ENCODE data around the gene MBLAC1.
"Not testable (repeated sequence)": the region's sequence is repeated elsewhere in the genome, so short reads cannot be mapped to it uniquely, and the experiment has no call there.

The MBLAC1 gene

DNA sequence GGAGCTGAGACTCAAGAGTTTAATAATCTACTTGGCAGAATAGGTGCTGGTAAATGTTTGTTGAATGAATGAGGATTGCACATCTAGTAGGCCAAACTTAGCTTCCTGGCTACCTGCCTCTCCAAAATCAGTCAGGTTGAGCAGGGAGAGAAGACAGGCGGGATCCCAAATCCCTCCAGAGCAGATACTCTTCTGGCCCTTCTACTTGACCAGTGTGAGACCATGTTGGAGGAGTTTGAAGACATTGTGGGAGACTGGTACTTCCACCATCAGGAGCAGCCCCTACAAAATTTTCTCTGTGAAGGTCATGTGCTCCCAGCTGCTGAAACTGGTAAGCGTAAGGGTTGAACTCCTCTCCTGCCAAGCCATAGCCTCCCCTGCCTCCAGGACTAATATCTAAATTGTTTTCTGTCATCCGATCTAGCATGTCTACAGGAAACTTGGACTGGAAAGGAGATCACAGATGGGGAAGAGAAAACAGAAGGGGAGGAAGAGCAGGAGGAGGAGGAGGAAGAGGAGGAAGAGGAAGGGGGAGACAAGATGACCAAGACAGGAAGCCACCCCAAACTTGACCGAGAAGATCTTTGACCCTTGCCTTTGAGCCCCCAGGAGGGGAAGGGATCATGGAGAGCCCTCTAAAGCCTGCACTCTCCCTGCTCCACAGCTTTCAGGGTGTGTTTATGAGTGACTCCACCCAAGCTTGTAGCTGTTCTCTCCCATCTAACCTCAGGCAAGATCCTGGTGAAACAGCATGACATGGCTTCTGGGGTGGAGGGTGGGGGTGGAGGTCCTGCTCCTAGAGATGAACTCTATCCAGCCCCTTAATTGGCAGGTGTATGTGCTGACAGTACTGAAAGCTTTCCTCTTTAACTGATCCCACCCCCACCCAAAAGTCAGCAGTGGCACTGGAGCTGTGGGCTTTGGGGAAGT, 2.2 kb upstream of the MBLAC1 start:
- Mint-ChIP-seq H3K36me3 (ENCODE audit: low read depth) (peaks cover 10% of the 10 kb centered on the region), H3K4me1 (ENCODE audit: low read depth) (peaks cover 27% of the 10 kb centered on the region), H3K27me3 (ENCODE audit: low read depth) (no peaks in the 10 kb centered on the region), H3K27ac (peak overlapping the region; percentile 19), H3K4me3 (peak overlapping the region; percentile 9), H3K9me3 (no peaks in the 10 kb centered on the region)

DNA sequence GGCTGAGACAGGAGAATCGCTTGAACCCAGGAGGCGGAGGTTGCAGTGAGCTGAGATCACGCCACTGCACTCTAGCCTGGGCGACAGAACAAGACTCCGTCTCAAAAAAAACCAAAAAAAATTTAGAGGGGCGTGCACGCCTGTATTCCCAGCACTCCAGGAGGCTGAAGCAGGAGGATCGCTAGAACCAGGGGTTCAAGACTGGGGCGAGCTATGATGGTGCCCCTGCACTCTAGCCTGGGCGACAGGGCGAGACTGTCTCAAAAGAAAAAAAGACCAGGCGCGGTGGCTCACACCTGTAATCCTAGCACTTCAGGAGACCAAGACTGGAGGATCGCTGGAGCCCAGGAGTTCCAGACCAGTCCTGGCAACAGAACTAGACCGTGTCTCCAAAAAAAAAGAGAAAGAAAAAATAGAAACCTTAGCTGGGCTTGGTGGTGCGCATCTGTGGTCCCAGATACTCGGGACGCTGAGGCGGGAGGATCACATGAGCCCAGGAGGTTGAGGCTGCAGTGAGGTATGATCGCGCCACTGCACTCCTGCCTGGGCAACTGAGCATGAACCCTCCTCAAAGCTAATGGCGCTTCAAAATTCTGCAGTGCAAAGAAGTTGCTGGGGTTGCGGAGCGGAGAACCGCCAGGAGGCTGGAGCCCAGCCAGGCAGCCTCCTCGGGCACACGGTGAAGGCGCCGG, 382 bp upstream of the MBLAC1 start:
- Mint-ChIP-seq H3K9me3 (no peaks in the 10 kb centered on the region), H3K4me3 (peak overlapping the region; percentile 100), H3K27me3 (ENCODE audit: low read depth) (no peaks in the 10 kb centered on the region), H3K27ac (peak overlapping the region; percentile 100), H3K36me3 (ENCODE audit: low read depth) (peaks cover 10% of the 10 kb centered on the region), H3K4me1 (ENCODE audit: low read depth) (peaks cover 25% of the 10 kb centered on the region)

DNA sequence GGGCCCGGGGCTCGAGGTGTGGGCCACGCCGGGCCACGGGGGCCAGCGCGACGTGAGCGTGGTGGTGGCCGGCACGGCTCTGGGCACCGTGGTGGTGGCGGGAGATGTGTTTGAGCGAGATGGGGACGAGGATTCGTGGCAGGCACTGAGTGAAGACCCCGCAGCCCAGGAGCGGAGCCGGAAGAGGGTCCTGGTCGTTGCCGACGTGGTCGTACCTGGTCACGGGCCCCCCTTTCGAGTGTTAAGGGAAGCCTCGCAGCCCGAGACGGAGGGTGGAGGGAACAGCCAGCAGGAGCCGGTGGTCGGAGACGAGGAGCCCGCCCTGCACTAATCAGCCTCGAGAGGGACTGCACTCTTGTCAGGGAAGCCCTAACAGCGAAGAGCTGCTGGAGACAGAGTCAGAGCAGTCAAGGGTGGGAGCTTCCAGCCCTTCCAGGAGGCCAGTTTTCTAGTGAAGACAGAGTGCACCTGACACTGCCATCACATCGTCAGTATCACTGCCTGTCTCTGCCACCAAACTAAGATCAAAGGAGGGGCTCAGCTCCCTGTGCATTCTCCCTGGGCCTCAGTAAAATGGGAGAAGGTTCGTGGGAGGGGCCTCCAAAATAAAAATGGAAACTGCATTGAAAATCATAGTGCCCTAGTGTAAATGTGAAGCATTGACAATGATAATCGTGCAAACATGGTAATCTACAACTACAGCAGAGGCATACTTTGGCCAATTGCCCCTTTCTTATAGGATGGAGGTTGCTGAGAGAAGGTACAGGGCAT, 1.3 kb downstream of the MBLAC1 start:
- H3K9me3 Mint-ChIP-seq = no peaks in the 10 kb centered on the region
- H3K4me3 Mint-ChIP-seq = peak overlapping the region; percentile 100
- H3K27me3 Mint-ChIP-seq (ENCODE audit: low read depth) = no peaks in the 10 kb centered on the region
- peaks cover 6% of the 10 kb centered on the region for H3K36me3 Mint-ChIP-seq (ENCODE audit: low read depth)
- H3K4me1 Mint-ChIP-seq (ENCODE audit: low read depth) = peaks cover 31% of the 10 kb centered on the region
- H3K27ac Mint-ChIP-seq = peak overlapping the region; percentile 63

DNA sequence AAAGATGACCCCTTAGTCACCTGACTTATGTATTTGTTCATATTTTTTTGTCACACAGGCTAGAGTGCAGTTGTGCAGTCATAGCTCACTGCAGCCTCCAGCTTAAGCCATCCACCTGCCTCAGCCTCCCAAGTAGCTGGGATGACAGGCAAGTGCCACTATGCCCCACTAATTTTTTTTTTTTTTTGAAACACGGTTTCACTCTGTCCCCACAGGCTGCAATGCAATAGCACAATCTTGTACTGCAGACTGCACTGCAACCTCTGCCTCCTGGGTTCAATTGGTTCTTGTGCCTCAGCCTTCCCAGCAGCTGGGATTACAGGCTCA, 1.8 kb downstream of the MBLAC1 start:
- H3K27ac Mint-ChIP-seq = peak overlapping the region; percentile 63
- peaks cover 31% of the 10 kb centered on the region for H3K4me1 Mint-ChIP-seq (ENCODE audit: low read depth)
- no peaks in the 10 kb centered on the region for H3K9me3 Mint-ChIP-seq
- no peaks in the 10 kb centered on the region for H3K27me3 Mint-ChIP-seq (ENCODE audit: low read depth)
- H3K4me3 Mint-ChIP-seq = peak overlapping the region; percentile 100
- peaks cover 5% of the 10 kb centered on the region for H3K36me3 Mint-ChIP-seq (ENCODE audit: low read depth)

DNA sequence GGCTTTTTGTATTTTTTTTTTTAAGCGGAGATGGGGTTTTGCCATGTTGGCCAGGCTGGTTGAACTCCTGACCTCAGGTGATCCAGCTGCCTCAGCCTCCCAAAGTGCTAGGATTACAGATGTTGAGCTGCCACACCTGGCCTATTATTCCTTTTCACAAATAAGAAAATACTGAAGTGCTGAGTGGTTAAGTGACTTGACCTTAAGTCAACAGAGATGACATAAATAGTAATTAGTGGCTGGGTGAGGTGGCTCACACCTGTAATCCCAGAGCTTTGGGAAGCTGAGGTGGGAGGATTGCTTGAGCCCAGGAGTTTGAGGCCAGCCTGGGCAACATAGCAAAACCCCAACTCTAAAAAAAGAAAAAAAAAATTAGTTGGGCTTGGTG, 3.4 kb downstream of the MBLAC1 start:
- H3K4me3 Mint-ChIP-seq; H3K27me3 Mint-ChIP-seq (ENCODE audit: low read depth); H3K9me3 Mint-ChIP-seq: not testable (repeated sequence)

DNA sequence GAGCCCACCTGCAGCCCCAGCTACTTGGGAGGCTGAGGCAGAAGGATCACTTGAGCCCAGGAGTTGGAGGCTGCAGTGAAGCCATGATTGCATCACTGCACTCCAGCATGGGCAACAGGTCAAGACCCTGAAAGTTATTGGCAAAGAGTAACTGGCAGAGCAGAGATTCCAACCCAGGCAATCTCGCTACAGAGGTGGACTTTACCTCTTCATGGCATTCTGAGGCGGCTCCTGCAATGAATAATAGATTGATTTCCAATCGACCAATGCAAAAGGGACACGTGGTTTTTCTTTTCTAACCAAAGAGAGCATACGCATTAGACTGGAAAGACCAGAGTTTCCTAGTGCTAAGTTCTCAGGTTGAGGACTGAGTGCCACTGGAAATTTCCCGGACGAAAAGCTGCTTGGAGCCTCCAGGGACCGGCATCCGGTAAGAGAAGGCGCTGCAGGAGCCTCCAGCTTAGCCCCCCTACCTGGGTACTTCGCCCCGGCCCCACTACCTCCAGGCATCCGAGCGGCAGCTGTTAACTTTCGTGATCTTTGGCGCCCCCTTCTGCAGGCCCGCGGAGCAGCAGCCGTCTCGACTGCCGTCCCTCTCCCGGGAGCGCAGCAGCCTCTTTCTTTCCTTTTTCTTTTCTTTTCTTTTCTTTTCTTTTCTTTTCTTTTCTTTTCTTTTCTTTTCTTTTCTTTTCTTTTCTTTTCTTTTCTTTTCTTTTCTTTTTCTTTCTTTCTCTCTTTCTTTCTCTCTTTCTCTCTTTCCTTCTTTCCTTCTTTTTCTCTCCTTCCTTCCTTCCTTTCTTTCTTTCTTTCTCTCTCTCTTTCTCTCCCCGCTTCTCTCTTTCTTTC, 4.1 kb downstream of the MBLAC1 start:
- no peaks in the 10 kb centered on the region for H3K27me3 Mint-ChIP-seq (ENCODE audit: low read depth)
- H3K27ac Mint-ChIP-seq = peak overlapping the region; percentile 52
- peaks cover 18% of the 10 kb centered on the region for H3K4me1 Mint-ChIP-seq (ENCODE audit: low read depth)
- H3K4me3 Mint-ChIP-seq = peak overlapping the region; percentile 56
- H3K9me3 Mint-ChIP-seq = no peaks in the 10 kb centered on the region
- no peaks in the 10 kb centered on the region for H3K36me3 Mint-ChIP-seq (ENCODE audit: low read depth)

More for the DNA sequence above, 3.4 kb downstream of the MBLAC1 start:
- H3K36me3 Mint-ChIP-seq (ENCODE audit: low read depth); H3K27ac Mint-ChIP-seq: not testable (repeated sequence)
- H3K4me1 Mint-ChIP-seq (ENCODE audit: low read depth) = peaks cover 21% of the 10 kb centered on the region

DNA sequence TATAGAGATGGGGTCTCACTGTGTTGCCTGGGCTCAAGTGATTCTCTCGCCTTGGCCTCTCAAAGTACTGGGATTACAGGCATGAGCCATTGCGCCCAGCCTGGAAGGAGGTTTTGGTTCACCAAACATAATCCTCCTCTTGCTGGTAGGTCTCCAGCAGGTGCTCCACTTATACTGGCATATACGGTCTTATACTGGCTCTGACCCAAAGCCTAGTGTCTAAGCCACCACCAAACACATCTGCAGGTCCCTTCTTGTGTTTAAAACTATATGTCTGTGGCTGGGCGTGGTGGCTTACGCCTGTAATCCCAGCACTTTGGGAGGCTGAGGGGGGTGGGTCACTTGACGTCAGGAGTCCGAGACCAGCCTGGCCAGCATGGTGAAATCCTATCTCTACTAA, 5.4 kb downstream of the MBLAC1 start:
- H3K9me3 Mint-ChIP-seq = no peaks in the 10 kb centered on the region
- no peak overlapping the region for H3K27ac Mint-ChIP-seq
- H3K27me3 Mint-ChIP-seq (ENCODE audit: low read depth) = no peaks in the 10 kb centered on the region
- no peaks in the 10 kb centered on the region for H3K36me3 Mint-ChIP-seq (ENCODE audit: low read depth)
- peaks cover 18% of the 10 kb centered on the region for H3K4me1 Mint-ChIP-seq (ENCODE audit: low read depth)
- H3K4me3 Mint-ChIP-seq = peak overlapping the region; percentile 6

DNA sequence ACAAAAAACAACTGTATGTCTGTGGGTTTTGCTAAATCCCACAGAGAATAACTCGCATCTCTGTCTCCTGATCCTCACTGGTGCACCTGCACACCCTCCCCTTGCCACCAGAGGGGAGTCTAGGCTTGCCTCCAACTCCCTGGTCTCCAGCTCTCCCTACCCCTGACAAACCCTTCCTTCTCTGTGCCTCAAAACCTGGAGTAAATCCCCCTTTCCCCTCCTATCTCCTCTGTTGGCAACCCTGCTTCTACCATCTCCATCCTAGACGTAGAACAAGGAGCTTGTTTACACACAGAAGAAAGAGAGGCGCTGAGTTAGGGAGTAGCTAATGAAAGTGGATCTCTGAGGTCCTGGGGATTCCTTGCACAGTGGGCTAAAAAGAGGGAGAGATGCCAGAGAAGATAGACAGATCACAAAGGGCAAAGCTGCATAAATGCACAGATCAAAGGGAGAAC, 6.0 kb downstream of the MBLAC1 start:
- H3K36me3 Mint-ChIP-seq (ENCODE audit: low read depth) = no peaks in the 10 kb centered on the region
- H3K27me3 Mint-ChIP-seq (ENCODE audit: low read depth) = no peaks in the 10 kb centered on the region
- H3K4me1 Mint-ChIP-seq (ENCODE audit: low read depth) = peaks cover 21% of the 10 kb centered on the region
- no peak overlapping the region for H3K27ac Mint-ChIP-seq
- H3K4me3 Mint-ChIP-seq = peak overlapping the region; percentile 6
- H3K9me3 Mint-ChIP-seq = no peaks in the 10 kb centered on the region

DNA sequence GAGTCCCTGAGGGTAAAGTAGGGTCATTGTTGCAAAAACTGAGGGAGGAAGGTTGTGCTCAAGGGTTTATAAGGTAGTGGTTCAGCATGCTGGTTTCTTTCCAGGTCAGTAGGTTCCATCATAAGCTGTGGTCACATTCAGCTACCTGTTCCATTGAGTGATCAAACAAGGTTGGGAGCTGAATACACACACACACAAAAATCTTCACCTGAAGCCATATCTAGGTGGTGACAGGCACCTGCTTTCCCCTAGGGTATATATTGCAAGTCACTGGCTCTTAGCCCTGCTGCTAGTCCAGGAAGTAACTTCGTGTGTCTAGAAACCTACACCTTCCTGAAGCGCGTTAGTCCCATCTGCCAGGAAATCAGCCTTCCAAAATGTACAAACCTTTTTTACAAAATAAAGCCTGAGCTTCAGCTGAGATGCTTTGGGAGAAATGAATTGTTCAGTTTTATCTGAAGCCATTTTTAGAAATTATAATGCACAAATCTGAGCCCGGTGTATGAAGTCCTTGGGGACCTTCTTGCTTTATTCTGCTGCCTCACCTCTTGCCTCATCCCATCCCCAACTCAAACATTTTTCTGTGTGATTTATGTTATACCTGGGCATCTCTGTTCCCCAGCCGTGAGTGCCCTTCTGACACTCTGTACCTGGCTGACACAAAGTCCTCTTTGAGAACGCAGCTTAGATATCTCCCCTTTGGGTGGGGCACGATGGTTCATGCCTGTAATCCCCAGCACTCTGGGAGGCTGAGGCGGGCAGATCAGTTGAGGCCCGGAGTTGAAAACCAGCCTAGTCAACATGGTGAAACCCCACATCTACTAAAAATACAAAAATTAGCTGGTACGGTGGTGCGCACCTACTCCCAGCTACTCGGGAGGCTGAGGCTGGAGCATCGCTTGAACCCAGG, 11.3 kb downstream of the MBLAC1 start:
- no peaks in the 10 kb centered on the region for H3K36me3 Mint-ChIP-seq (ENCODE audit: low read depth)
- peaks cover 15% of the 10 kb centered on the region for H3K4me1 Mint-ChIP-seq (ENCODE audit: low read depth)
- H3K27ac Mint-ChIP-seq = peak overlapping the region; percentile 57
- no peaks in the 10 kb centered on the region for H3K9me3 Mint-ChIP-seq
- H3K27me3 Mint-ChIP-seq (ENCODE audit: low read depth) = no peaks in the 10 kb centered on the region
- no peak overlapping the region for H3K4me3 Mint-ChIP-seq

DNA sequence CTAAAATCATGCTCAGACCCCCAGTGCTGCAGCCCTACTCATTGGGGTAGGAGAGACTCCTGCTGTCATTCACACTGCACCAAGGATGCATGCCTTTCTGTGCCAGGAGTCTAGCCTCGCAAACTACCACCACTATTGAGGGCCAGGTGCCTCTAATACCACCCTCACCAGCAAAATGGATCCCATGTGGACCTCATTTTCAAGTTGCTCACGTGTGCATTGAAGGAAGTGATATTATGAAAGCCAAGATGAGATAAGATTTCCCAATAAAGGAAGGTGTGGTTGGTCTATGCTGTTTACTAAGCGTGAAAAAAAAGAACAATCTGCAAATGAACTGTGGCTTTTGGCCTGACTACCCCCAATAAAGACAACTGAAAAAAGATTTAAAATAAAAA, 14.8 kb downstream of the MBLAC1 start:
- Mint-ChIP-seq H3K4me1 (ENCODE audit: low read depth) (peaks cover 15% of the 10 kb centered on the region), H3K27me3 (ENCODE audit: low read depth) (no peaks in the 10 kb centered on the region), H3K27ac (no peak overlapping the region), H3K9me3 (no peaks in the 10 kb centered on the region), H3K36me3 (ENCODE audit: low read depth) (no peaks in the 10 kb centered on the region), H3K4me3 (no peak overlapping the region)

DNA sequence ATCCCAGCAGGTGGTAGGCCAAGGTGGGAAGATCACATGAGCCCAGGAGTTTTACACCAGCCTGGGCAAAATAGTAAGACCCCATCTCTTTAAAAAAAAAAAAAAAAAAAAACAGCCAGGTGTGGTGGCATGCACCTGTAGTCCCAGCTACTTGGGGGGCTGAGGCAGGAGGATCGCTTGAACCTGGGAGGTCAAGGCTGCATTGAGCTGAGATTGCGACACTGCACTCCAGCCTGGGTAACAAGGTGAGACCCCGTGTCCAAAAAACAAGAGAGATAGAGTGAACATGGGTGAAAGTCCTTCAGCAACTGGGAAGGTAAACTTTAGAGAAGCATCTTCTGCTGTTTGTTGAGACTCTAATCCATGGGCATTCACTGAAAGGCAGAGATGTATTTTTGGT, 15.7 kb downstream of the MBLAC1 start:
- Mint-ChIP-seq H3K4me1 (ENCODE audit: low read depth) (peaks cover 15% of the 10 kb centered on the region), H3K36me3 (ENCODE audit: low read depth) (no peaks in the 10 kb centered on the region), H3K27ac (no peak overlapping the region), H3K27me3 (ENCODE audit: low read depth) (no peaks in the 10 kb centered on the region), H3K4me3 (no peak overlapping the region), H3K9me3 (no peaks in the 10 kb centered on the region)

DNA sequence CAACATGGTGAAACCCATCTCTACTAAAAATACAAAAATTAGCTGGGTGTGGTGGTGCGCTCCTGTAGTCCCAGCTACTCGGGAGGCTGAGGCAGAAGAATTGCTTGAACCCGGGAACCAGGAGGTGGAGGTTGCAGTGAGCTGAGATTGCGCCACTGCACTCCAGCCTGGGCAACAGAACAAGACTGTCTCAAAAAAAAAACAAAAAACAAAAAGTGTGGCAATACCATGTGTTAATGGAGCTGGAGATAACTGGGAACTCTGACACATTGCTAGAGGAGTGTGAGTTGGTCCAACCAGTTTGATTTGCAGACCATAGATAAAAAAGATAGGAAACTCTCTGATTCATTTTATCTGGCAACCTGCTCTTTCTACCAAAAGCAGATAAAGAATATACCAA, 19.6 kb downstream of the MBLAC1 start:
- peaks cover 22% of the 10 kb centered on the region for H3K4me1 Mint-ChIP-seq (ENCODE audit: low read depth)
- not testable (repeated sequence) for H3K4me3 Mint-ChIP-seq; H3K27ac Mint-ChIP-seq; H3K36me3 Mint-ChIP-seq (ENCODE audit: low read depth); H3K27me3 Mint-ChIP-seq (ENCODE audit: low read depth); H3K9me3 Mint-ChIP-seq

DNA sequence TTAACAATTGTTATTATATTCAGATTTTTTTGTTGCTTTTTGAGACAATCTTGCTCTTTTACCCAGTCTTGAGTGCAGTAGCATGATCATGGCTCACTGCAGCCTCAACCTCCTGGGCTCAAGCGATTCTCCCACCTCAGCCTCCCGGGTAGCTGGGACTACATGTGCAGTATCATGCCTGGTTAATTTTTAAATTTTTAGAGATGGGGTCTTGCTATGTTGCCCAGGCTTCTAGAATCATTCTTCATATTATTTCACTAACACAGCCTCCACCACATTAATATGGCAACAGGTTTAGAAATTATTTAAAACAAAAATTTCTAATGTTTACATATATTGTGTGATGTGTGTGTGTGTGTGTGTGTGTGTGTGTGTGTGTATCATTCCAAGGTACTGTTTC, 20.5 kb downstream of the MBLAC1 start:
- Mint-ChIP-seq H3K27me3 (ENCODE audit: low read depth) (no peaks in the 10 kb centered on the region), H3K36me3 (ENCODE audit: low read depth) (peaks cover 9% of the 10 kb centered on the region), H3K27ac (no peak overlapping the region), H3K4me1 (ENCODE audit: low read depth) (peaks cover 24% of the 10 kb centered on the region), H3K9me3 (no peaks in the 10 kb centered on the region), H3K4me3 (no peak overlapping the region)
